ENCODE results near the gene ZFYVE19.
A peak's percentile ranks its signal among the peaks of the same experiment; 100 is the strongest.

GRCh38 chr15:40807028-40807887 is at the start of gene ZFYVE19, which contains the start of gene DNAJC17:
- peak in 4 of 7 experiments; percentile 19 to 39 (median 33) for TF ChIP-seq CTCF (IDR thresholded peaks at IDR 0.05)
- TF ChIP-seq POLR2A (IDR thresholded peaks at IDR 0.05), result peak in 2 of 3 donors; percentile 53 to 63
